ENCODE measurements around the gene ARHGAP40. TPM values are rescaled to one million over a fixed set of nuclear protein-coding genes. Genes with fewer than 3 reads are reported as not detected.

The ARHGAP40 gene
- total and polyA plus RNA-seq, 2 of the 13 experiments (the other 11 are each of a cell fraction or from before 2014, with no cell fraction given) = 0.75 to 2.1 TPM

GRCh38 chr20:38610521-38610920, 8.9 kb downstream of the ARHGAP40 start:
- H3K27ac ChIP-seq (ENCODE audit: extremely low read length, insufficient read depth, low read length) = no peak overlapping the region
- H3K9me3 ChIP-seq (ENCODE audit: low read length) = no peaks in the 10 kb centered on the region
- ChIA-PET POLR2A (no interaction called here), CTCF (ENCODE audit: low intra/inter-chr PET ratio, low total read pairs) (no interaction called here)
- no peak for FAIRE-seq
- BruUV-seq (replicated peaks) = no TSS peak
- no peak for DNase-seq (ENCODE audit: low spot score)
- WGBS (ENCODE audit: low lambda C conversion rate) = 55% methylated on average over 5 of the region's 5 CpGs
- H2AFZ ChIP-seq (ENCODE audit: low read length) = no peak overlapping the region
- TF ChIP-seq HCFC1 (IDR thresholded peaks at IDR 0.05; ENCODE audit: low read depth, low read length) = no peak
- TF ChIP-seq ARNTL (CRISPR knock-in tag; IDR thresholded peaks at IDR 0.05) = no peak
- TF ChIP-seq ZBTB7B (CRISPR knock-in tag; IDR thresholded peaks at IDR 0.05) = no peak
- TF ChIP-seq ADNP (CRISPR knock-in tag; IDR thresholded peaks at IDR 0.05) = no peak
- TF ChIP-seq ZMYM4 (CRISPR knock-in tag; IDR thresholded peaks at IDR 0.05) = no peak
- peak; percentile 37; the same call in 1 of the 2 replicates for TF ChIP-seq MAFF (IDR thresholded peaks at IDR 0.05; ENCODE audit: low read depth, low read length)
- TF ChIP-seq, protein P1, sequence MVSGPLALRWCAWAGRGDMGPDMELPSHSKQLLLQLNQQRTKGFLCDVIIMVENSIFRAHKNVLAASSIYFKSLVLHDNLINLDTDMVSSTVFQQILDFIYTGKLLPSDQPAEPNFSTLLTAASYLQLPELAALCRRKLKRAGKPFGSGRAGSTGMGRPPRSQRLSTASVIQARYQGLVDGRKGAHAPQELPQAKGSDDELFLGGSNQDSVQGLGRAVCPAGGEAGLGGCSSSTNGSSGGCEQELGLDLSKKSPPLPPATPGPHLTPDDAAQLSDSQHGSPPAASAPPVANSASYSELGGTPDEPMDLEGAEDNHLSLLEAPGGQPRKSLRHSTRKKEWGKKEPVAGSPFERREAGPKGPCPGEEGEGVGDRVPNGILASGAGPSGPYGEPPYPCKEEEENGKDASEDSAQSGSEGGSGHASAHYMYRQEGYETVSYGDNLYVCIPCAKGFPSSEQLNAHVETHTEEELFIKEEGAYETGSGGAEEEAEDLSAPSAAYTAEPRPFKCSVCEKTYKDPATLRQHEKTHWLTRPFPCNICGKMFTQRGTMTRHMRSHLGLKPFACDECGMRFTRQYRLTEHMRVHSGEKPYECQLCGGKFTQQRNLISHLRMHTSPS (CRISPR knock-in tag; IDR thresholded peaks at IDR 0.05; ENCODE audit: low read depth) = no peak
- TF ChIP-seq, protein P2, sequence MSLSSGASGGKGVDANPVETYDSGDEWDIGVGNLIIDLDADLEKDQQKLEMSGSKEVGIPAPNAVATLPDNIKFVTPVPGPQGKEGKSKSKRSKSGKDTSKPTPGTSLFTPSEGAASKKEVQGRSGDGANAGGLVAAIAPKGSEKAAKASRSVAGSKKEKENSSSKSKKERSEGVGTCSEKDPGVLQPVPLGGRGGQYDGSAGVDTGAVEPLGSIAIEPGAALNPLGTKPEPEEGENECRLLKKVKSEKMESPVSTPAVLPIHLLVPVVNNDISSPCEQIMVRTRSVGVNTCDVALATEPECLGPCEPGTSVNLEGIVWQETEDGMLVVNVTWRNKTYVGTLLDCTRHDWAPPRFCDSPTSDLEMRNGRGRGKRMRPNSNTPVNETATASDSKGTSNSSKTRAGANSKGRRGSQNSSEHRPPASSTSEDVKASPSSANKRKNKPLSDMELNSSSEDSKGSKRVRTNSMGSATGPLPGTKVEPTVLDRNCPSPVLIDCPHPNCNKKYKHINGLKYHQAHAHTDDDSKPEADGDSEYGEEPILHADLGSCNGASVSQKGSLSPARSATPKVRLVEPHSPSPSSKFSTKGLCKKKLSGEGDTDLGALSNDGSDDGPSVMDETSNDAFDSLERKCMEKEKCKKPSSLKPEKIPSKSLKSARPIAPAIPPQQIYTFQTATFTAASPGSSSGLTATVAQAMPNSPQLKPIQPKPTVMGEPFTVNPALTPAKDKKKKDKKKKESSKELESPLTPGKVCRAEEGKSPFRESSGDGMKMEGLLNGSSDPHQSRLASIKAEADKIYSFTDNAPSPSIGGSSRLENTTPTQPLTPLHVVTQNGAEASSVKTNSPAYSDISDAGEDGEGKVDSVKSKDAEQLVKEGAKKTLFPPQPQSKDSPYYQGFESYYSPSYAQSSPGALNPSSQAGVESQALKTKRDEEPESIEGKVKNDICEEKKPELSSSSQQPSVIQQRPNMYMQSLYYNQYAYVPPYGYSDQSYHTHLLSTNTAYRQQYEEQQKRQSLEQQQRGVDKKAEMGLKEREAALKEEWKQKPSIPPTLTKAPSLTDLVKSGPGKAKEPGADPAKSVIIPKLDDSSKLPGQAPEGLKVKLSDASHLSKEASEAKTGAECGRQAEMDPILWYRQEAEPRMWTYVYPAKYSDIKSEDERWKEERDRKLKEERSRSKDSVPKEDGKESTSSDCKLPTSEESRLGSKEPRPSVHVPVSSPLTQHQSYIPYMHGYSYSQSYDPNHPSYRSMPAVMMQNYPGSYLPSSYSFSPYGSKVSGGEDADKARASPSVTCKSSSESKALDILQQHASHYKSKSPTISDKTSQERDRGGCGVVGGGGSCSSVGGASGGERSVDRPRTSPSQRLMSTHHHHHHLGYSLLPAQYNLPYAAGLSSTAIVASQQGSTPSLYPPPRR (CRISPR knock-in tag; IDR thresholded peaks at IDR 0.05; ENCODE audit: borderline replicate concordance) = no peak
- no peak for TF ChIP-seq PLSCR1 (CRISPR knock-in tag; IDR thresholded peaks at IDR 0.05; ENCODE audit: borderline replicate concordance)
- TF ChIP-seq ONECUT2 (CRISPR knock-in tag; IDR thresholded peaks at IDR 0.05) = no peak
- peak; percentile 60 to 67 for TF ChIP-seq MAFK (conservative IDR thresholded peaks at IDR 0.05 in 1 of 2, IDR thresholded peaks at IDR 0.05 in 1 of 2; ENCODE audit: low read length in 2 of 2)
- no peak for TF ChIP-seq FOXM1 (CRISPR knock-in tag; IDR thresholded peaks at IDR 0.05)
- no peak for TF ChIP-seq TP53 (CRISPR knock-in tag; conservative IDR thresholded peaks at IDR 0.05)
- TF ChIP-seq JDP2 (CRISPR knock-in tag; IDR thresholded peaks at IDR 0.05; ENCODE audit: borderline replicate concordance) = no peak
- TF ChIP-seq HDAC6 (IDR thresholded peaks at IDR 0.05; ENCODE audit: low read depth, low read length) = no peak
- H3K4me1 ChIP-seq (ENCODE audit: insufficient read depth, low read length) = peaks cover 21% of the 10 kb centered on the region
- H3K79me2 ChIP-seq (ENCODE audit: insufficient read depth, low read length) = no peaks in the 10 kb centered on the region
- H3K36me3 ChIP-seq (replicated peaks in 1 of 2; ENCODE audit: control insufficient read depth in 1 of 2, insufficient read depth in 2 of 2, low read length in 2 of 2) = no peaks in the 10 kb centered on the region
- H3K27me3 ChIP-seq (ENCODE audit: control insufficient read depth in 1 of 2, insufficient read depth in 2 of 2, low read length in 2 of 2) = peaks cover 2 to 23% of the 10 kb centered on the region in 2 experiments; a peak in 3 of 5 replicates
- H3K4me2 ChIP-seq (ENCODE audit: low read depth, low read length) = no peak overlapping the region
- in situ Hi-C loops (cut with HindIII; ENCODE audit: extremely low pct_ligation_motif_present, low pct_unique_long_range_greater_than_20kb) = no loop called here
- intact Hi-C loops (cut with micrococcal nuclease; ENCODE audit: unreplicated experiment) = no loop called here
- H3K4me3 ChIP-seq (replicated peaks in 1 of 3; ENCODE audit: insufficient read depth in 1 of 3, low read depth in 2 of 3, low read length in 3 of 3) = no peak overlapping the region
- H3K9ac ChIP-seq (ENCODE audit: insufficient read depth, low read depth, low read length) = no peak overlapping the region
- no peak for ATAC-seq
- no peaks in the 10 kb centered on the region for H4K20me1 ChIP-seq (ENCODE audit: insufficient read depth, low read length)
